SK-N-SH treated with all-trans-retinoic acid at 6 μM for 48 hours (cell line): ENCODE measurements around the gene MTUS2.

Experiments used
- RARB ChIP-seq: fragments of 250-450 bp; sonication (Bioruptor Pico); IDR thresholded peaks from 2 replicates; pipeline ENCODE4 v1.8.0; 2021; ENCODE audit warnings: mild to moderate bottlenecking, moderate library complexity
- ZFP3 ChIP-seq: fragments of 250-450 bp; sonication (Bioruptor Pico); IDR thresholded peaks from 2 replicates; pipeline ENCODE4 v1.5.0; 2020; ENCODE audit warnings: mild to moderate bottlenecking, moderate library complexity
- ZNF565 ChIP-seq: fragments of 450-650 bp; formaldehyde crosslinking; conservative IDR thresholded peaks from 2 replicates; pipeline ENCODE4 v1.5.0; 2020; ENCODE audit warnings: low read depth, mild to moderate bottlenecking, moderate library complexity

DNA sequence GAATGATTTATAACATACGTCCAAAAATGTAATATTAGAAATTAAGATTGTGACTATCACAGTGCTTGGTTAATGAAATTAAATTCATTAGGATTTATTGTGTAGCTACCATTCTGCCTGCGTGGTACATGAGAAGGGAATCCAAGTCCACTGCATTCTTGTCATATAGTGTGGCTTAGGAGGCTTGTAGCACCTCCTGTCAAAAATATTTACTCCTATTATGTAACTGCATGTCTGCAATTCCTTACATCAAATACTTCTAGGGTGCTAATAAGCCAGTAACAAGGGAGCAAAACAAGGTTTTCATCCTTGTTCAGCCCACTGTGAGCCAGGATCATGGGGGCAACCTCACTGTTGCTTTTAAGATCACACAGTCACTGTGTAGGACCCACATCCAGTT is 576.3 kb downstream of the MTUS2 start:
- TF ChIP-seq RARB (no peak), ZNF565 (CRISPR knock-in tag) (no peak), ZFP3 (CRISPR knock-in tag) (no peak)
